ENCODE measurements around the gene NTSR1. TPM values are rescaled to one million over a fixed set of nuclear protein-coding genes. Genes with fewer than 3 reads are reported as not detected.
A peak's percentile ranks its signal among the peaks of the same experiment; 100 is the strongest.

Gene NTSR1
- total and polyA plus RNA-seq, 4 donors, result 0.03 to 0.33 (median 0.08) TPM; not detected in 1

- H3K9me3 ChIP-seq (ENCODE audit: control insufficient read depth in 4 of 4, low read length in 3 of 4), result no peaks in the 10 kb centered on the region
- H3K4me3 ChIP-seq (ENCODE audit: low read depth in 1 of 3, low read length in 3 of 3), result no peak overlapping the region
- H3K4me1 ChIP-seq (ENCODE audit: control insufficient read depth in 4 of 4, insufficient read depth in 4 of 4, low read length in 3 of 4), result no peaks in the 10 kb centered on the region
- WGBS, result 72% methylated on average over 28 of the region's 28 CpGs
- no peak for DNase-seq (ENCODE audit: low spot score)
- H3K9ac ChIP-seq (ENCODE audit: low read depth in 1 of 2, low read length in 2 of 2), result no peak overlapping the region
- H3K27ac ChIP-seq (ENCODE audit: low read depth in 1 of 2, low read length in 2 of 2), result peak overlapping the region in 1 of 2 donors; percentile 57
- no peak for TF ChIP-seq GABPA (IDR thresholded peaks at IDR 0.05 in 1 of 2, conservative IDR thresholded peaks at IDR 0.05 in 1 of 2)
- TF ChIP-seq FOXA2 (IDR thresholded peaks at IDR 0.05), result no peak
- TF ChIP-seq, protein P1, sequence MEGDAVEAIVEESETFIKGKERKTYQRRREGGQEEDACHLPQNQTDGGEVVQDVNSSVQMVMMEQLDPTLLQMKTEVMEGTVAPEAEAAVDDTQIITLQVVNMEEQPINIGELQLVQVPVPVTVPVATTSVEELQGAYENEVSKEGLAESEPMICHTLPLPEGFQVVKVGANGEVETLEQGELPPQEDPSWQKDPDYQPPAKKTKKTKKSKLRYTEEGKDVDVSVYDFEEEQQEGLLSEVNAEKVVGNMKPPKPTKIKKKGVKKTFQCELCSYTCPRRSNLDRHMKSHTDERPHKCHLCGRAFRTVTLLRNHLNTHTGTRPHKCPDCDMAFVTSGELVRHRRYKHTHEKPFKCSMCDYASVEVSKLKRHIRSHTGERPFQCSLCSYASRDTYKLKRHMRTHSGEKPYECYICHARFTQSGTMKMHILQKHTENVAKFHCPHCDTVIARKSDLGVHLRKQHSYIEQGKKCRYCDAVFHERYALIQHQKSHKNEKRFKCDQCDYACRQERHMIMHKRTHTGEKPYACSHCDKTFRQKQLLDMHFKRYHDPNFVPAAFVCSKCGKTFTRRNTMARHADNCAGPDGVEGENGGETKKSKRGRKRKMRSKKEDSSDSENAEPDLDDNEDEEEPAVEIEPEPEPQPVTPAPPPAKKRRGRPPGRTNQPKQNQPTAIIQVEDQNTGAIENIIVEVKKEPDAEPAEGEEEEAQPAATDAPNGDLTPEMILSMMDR (IDR thresholded peaks at IDR 0.05; ENCODE audit: low read depth, low read length, missing input control), result no peak
- TF ChIP-seq SP1 (IDR thresholded peaks at IDR 0.05), result no peak
- TF ChIP-seq, protein P2, sequence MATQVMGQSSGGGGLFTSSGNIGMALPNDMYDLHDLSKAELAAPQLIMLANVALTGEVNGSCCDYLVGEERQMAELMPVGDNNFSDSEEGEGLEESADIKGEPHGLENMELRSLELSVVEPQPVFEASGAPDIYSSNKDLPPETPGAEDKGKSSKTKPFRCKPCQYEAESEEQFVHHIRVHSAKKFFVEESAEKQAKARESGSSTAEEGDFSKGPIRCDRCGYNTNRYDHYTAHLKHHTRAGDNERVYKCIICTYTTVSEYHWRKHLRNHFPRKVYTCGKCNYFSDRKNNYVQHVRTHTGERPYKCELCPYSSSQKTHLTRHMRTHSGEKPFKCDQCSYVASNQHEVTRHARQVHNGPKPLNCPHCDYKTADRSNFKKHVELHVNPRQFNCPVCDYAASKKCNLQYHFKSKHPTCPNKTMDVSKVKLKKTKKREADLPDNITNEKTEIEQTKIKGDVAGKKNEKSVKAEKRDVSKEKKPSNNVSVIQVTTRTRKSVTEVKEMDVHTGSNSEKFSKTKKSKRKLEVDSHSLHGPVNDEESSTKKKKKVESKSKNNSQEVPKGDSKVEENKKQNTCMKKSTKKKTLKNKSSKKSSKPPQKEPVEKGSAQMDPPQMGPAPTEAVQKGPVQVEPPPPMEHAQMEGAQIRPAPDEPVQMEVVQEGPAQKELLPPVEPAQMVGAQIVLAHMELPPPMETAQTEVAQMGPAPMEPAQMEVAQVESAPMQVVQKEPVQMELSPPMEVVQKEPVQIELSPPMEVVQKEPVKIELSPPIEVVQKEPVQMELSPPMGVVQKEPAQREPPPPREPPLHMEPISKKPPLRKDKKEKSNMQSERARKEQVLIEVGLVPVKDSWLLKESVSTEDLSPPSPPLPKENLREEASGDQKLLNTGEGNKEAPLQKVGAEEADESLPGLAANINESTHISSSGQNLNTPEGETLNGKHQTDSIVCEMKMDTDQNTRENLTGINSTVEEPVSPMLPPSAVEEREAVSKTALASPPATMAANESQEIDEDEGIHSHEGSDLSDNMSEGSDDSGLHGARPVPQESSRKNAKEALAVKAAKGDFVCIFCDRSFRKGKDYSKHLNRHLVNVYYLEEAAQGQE (IDR thresholded peaks at IDR 0.05), result no peak
- TF ChIP-seq NR2F2 (IDR thresholded peaks at IDR 0.05), result no peak
- no peak for TF ChIP-seq YY1 (IDR thresholded peaks at IDR 0.05)
- no peak for TF ChIP-seq JUND (IDR thresholded peaks at IDR 0.05)
- TF ChIP-seq FOXA1 (IDR thresholded peaks at IDR 0.05), result no peak
- TF ChIP-seq ZBTB33 (IDR thresholded peaks at IDR 0.05), result no peak
- no peaks in the 10 kb centered on the region for H3K36me3 ChIP-seq (ENCODE audit: control insufficient read depth in 4 of 4, insufficient read depth in 3 of 4, low read depth in 1 of 4, low read length in 3 of 4)
- H3K27me3 ChIP-seq (ENCODE audit: control insufficient read depth in 4 of 4, insufficient read depth in 4 of 4, low read length in 3 of 4), result no peaks in the 10 kb centered on the region
Observed at GRCh38 chr20:62740286-62741141, 31.9 kb downstream of the NTSR1 start.

DNA sequence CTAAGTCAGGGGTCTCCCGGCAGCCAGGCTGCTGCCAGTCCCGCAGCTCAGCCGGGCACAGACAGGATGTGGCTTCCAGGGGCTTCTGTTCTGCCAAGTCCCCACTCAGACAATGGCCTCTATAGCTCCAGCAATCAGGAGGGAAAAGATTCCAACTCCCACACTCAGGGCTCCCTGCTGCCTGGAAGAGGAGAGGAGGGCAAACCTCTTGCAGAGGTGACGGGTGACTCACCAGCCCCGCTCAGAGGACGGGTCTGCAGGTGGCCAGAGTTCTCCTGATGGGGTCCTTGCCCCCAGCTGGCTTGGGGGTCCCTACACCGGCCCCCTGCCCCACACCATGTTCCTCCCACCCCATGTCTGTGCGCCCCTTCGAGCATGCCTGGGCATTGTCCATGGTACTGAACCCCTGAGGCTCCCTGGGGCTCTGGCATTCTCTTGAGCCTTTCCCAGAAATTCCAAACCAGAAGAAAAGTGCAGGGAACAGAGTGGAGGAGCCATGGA, 32.6 kb downstream of the NTSR1 start:
- Histone ChIP-seq H3K27ac (ENCODE audit: low read depth in 1 of 2, low read length in 2 of 2) (no peak overlapping the region), H3K4me1 (ENCODE audit: control insufficient read depth in 4 of 4, insufficient read depth in 4 of 4, low read length in 3 of 4) (no peaks in the 10 kb centered on the region), H3K27me3 (ENCODE audit: control insufficient read depth in 4 of 4, insufficient read depth in 4 of 4, low read length in 3 of 4) (no peaks in the 10 kb centered on the region), H3K9me3 (ENCODE audit: control insufficient read depth in 4 of 4, low read length in 3 of 4) (no peaks in the 10 kb centered on the region), H3K4me3 (ENCODE audit: low read depth in 1 of 3, low read length in 3 of 3) (no peak overlapping the region), H3K9ac (ENCODE audit: low read depth in 1 of 2, low read length in 2 of 2) (no peak overlapping the region), H3K36me3 (ENCODE audit: control insufficient read depth in 4 of 4, insufficient read depth in 3 of 4, low read depth in 1 of 4, low read length in 3 of 4) (no peaks in the 10 kb centered on the region)
- TF ChIP-seq, protein P2 (IDR thresholded peaks at IDR 0.05), result peak; percentile 71
- no peak for TF ChIP-seq EGR1 (IDR thresholded peaks at IDR 0.05; ENCODE audit: low read depth in 2 of 2)
- 71% methylated on average over 9 of the region's 9 CpGs for WGBS
- no peak for DNase-seq (ENCODE audit: low spot score)
